HG03521 (cell line): ENCODE results near the gene DNAH14.
"Not testable (repeated sequence)": the region's sequence is repeated elsewhere in the genome, so short reads cannot be mapped to it uniquely, and the experiment has no call there.

Experiments used
- ATAC-seq: cut with Tn5 transposase; IDR thresholded peaks from one replicate; pipeline ENCODE4 v1.9.1; 2021; ENCODE audit warnings: mild to moderate bottlenecking, moderate library complexity; ENCODE audit not compliant: unreplicated experiment

Gene DNAH14

GRCh38 chr1:225137976-225138375 lies 208.5 kb downstream of the DNAH14 start:
- ATAC-seq = no peak

- ATAC-seq = no peak
Measured at GRCh38 chr1:225143001-225143400, 213.5 kb downstream of the DNAH14 start.

DNA sequence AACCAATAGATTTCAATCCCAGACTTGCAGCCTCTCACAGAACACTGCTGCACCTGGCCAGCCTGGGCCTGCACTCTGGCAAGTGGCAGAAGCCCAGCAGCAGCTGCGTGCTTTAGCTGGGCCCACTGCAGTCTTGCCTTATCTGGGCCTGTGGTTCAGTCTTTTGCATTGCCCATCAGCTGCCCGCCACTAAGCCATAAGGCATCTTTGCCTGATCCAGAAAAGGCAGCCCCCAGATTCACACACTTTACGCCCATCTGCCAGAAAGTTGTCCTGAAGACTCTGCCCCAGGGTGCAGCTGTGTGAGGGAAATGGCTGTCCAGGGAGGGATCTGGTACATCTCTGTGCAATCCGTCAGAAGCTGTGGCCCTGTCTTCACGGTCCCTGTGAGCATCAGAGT lies 217.0 kb downstream of the DNAH14 start:
- no peak for ATAC-seq

DNA sequence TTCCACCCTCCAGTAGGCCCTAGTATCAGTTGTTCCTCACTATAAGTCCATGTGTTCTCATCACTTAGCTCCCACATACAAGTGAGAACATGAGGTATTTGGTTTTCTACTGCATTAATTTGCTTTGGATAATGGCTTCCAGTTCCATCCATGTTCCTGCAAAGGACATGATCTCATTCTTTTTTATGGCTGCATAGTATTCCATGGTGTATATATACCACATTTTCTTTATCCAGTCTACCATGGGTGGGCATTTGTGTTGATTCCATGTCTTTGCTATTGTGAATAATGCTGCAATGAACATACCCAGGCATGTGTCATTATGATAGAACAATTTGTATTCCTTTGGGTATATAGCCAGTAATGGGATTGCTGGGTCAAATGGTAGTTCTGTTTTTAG lies 218.3 kb downstream of the DNAH14 start:
- ATAC-seq = not testable (repeated sequence)

GRCh38 chr1:225152061-225152460 lies 222.6 kb downstream of the DNAH14 start:
- no peak for ATAC-seq

DNA sequence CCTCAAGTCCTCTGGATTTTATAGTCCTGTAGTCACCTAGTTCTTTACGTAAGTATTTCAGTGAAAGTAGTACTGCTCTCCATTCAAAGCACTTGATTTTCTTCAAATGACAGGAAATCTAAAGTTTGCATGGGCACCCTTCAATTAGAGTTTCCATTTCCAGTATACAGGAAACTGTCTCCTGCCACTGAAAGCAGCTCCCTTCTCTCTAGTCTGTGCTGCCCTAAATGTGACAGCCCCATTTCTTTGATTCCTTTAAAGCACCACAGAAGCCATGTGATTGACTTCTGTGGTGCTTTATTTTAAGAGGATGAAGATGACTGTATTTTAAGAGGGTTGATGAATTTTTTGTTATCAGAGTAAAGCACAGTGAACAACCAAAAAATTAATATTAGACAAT lies 226.1 kb downstream of the DNAH14 start:
- ATAC-seq = no peak

DNA sequence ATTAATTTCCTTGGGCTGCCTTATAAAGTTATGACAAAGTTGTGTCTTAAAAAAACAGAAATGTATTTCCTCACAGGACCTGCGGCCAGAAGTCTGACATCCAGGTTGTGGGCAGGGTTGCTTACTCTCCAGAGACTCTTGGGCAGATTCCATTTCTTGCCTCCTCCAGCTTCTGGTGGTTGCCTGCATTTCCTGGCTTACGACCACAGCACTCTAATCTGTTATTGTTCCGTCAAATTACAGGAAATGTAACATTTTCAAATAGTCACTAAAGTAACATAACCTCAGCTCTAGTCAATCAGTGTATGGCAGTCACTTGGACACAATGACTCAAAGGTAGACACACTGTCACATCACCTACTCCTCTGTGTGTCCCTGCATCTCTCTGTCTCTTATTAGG lies 226.8 kb downstream of the DNAH14 start:
- ATAC-seq = no peak

GRCh38 chr1:225158291-225158690 lies 228.8 kb downstream of the DNAH14 start:
- ATAC-seq = no peak

DNA sequence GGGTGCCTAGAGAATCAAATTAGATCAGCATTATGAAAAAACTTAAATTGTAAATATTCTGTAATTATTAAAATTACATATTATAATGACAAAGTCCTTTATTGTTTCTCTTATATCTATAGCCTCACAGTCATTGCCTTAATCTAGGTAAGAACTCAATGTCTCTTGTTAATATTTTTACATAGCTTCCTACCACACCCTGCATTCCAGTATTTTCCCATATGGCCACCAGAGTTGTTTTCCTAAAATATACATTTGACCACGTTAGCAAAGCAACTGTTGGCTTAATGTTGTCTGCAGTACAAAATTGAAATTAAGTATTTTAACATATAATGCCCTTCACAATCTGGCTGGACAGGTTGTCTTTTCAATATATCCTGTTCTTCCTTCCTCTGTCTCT lies 230.3 kb downstream of the DNAH14 start:
- no peak for ATAC-seq

DNA sequence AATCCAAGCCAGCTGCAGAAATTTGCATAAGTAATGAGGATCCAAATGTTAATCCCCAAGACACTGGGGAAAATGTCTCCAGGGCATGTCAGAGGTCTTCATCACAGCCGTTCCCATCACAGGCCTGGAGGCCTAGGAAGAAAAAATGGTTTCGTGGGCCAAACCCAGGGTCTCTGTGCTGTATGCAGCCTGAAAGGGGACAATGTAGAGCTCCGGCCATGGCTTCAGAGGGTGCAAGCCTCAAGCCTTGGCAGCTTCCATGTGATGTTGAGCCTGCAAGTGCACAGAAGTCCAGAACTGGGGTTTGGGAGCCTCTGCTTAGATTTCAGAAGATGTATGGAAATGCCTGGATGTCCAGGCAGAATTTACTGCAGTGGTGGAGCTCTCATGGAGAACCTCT lies 247.9 kb downstream of the DNAH14 start:
- not testable (repeated sequence) for ATAC-seq

DNA sequence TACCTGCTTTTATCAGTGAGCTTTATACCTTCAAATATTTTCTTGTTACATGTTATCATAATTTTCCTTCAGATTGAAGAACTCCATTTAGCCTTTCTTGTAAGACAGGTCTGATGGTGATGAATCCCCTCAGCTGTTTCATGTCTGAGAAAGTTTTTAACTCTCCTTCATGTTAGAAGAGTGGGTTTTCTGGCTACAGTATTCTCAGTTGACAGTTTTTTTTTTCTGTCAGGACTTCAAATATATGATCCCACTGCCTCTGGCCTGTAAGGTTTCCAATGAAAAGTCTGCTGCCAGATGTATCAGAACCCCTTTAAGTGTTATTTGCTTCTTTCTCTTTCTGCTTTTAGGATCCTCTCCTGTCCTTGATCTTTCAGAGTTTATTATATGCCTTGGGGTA lies 250.2 kb downstream of the DNAH14 start:
- ATAC-seq = no peak

DNA sequence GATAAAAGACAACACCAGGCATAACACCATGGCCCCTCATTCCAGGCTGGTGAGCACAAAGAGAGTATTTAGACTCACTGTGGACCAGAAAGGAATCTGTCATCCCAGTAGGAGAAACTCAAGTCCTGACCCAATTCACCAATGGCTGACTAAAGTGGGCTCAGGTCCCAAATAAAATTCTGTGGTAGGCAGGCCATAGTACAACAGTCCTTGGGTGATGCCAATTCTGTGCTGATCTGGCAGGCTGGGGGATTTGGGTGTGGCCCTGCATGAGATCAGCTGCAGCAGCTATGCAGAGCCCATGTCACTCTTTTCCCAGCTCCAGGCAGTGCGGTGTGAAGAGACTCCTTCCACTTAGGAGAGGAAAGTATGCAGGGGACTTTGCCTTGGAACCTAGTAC lies 253.2 kb downstream of the DNAH14 start:
- no peak for ATAC-seq

DNA sequence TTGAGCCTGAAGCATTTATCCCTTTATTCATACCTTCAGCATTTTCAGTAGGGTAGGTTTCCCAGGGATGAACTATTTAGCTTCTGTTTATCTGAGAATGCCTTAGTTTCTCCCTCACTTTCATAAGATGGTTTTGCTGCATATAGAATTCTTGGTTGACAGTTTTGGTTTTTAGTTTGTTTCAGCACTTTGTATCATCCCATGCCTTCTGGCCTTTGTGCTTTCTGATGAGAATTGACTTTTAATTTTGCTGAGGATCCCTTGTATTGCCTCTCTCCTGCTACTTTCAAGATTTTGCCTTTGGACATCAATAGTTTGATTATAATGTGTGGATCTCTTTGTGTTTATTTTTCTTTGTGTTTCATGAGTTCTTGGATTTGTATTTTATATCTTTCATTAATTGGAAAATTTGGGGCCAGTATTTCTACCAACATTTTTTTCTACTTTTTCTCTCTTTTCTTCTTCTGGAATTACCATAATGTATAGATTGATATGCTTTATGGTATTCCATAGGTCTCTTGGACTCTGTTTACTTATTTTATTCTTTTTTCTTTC lies 261.8 kb downstream of the DNAH14 start:
- ATAC-seq = no peak

GRCh38 chr1:225201447-225201846 lies 272.0 kb downstream of the DNAH14 start:
- no peak for ATAC-seq

GRCh38 chr1:225207791-225208190 lies 278.3 kb downstream of the DNAH14 start:
- ATAC-seq = no peak

DNA sequence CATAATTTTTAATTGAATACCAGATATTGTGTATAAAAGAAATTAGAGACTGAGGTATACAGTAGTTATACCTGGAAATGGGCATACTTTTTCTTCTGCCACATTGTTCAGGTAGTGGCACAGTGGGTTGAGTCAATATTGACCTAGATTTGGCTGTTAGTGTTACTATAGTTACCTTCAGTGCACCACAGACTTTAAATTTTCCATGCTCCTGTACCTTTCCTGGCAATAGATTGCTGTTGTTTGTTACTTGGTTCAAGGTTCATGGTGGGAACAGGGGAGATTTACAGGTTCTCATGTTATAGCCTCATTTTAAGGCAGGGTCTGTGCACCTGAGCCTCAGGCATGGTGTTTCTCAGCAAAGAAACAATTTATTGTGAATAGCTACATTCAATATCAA lies 279.7 kb downstream of the DNAH14 start:
- no peak for ATAC-seq

DNA sequence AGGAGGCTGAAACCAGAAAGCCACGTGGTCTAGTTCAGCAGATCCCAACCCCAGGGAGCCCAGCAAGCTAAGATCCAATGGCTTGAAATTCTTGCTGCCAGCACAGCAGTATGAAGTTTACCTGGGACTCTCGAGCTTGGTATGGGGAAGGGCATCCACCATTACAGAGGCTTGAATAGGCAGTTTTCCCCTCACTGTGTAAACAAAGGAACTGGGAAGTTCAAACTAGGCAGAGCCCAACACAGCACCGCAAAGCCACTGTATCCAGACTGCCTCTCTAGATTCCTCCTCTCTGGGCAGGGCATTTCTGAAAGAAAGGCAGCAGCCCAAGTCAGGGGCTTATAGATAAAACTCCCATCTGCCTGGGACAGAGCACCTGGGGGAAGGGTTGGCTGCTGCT lies 280.7 kb downstream of the DNAH14 start:
- ATAC-seq = not testable (repeated sequence)

- ATAC-seq = not testable (repeated sequence)
Measured at GRCh38 chr1:225211694-225212442, 282.4 kb downstream of the DNAH14 start.

- ATAC-seq = no peak
Measured at GRCh38 chr1:225224287-225224686, 294.8 kb downstream of the DNAH14 start.

- ATAC-seq = no peak
Measured at GRCh38 chr1:225225681-225226080, 296.2 kb downstream of the DNAH14 start.

GRCh38 chr1:225228871-225229303 lies 299.4 kb downstream of the DNAH14 start:
- no peak for ATAC-seq

- ATAC-seq = not testable (repeated sequence)
Measured at GRCh38 chr1:225229429-225229828, 300.0 kb downstream of the DNAH14 start.

- ATAC-seq = no peak
Measured at GRCh38 chr1:225230483-225230882, 301.0 kb downstream of the DNAH14 start.
